Renal cortex interstitium (tissue), 15 donors: ENCODE measurements around the gene C4BPB. TPM values are rescaled to one million over a fixed set of nuclear protein-coding genes. Genes with fewer than 3 reads are reported as not detected.
"Not testable (repeated sequence)": the region's sequence is repeated elsewhere in the genome, so short reads cannot be mapped to it uniquely, and the experiment has no call there.

Experiments used
- DNase-seq, 11 donors: peaks; one replicate each; pipeline ENCODE4 v3.0.0-alpha.2; 2013; ENCODE audit warnings: low read depth in 9 of 11, low spot score in 4 of 11; ENCODE audit errors: extremely low read depth in 1 of 11
- long read RNA-seq, 16 experiments: transcript quantifications; one replicate each; lab custom pipeline, GENCODE V29; 2026
- polyA plus RNA-seq, 3 donors: library from polyadenylated mRNA; unstranded; fragments of 120-200 nt; gene quantifications; one replicate each; pipeline ENCODE4 v1.2.1, GENCODE V29; 2013; ENCODE audit not compliant: insufficient read length in 3 of 3

Gene C4BPB, protein sequence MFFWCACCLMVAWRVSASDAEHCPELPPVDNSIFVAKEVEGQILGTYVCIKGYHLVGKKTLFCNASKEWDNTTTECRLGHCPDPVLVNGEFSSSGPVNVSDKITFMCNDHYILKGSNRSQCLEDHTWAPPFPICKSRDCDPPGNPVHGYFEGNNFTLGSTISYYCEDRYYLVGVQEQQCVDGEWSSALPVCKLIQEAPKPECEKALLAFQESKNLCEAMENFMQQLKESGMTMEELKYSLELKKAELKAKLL
- 1 to 10 TPM in 1 of 3 donors, under 1 TPM in 2; 0.29 to 1.0 (median 0.67) TPM for polyA plus RNA-seq
- long read RNA-seq, donor 1: 0 reads
- long read RNA-seq, donor 2: 0 reads
- long read RNA-seq, donor 3: 0 reads
- long read RNA-seq, donor 4: 0 reads
- long read RNA-seq, donor 5: 0 reads
- long read RNA-seq, donor 6: 0 reads
- long read RNA-seq, donor 7: 0 reads
- long read RNA-seq, donor 8: 0 reads
- long read RNA-seq, donor 9: 0 reads
- long read RNA-seq, donor 10: 0 reads
- long read RNA-seq, donor 11: 0 reads
- long read RNA-seq, donor 12: 0 reads
- long read RNA-seq, donor 13: 0 reads
- long read RNA-seq, donor 14, partial matches to known transcripts: 0 of 1 reads
- long read RNA-seq, donor 14, other reads (novel, unspliced or antisense): 0 of 1 reads
- long read RNA-seq, donor 15: 0 reads
- long read RNA-seq, donor 16, partial matches to known transcripts: 0 of 1 reads
- long read RNA-seq, donor 16, other reads (novel, unspliced or antisense): 0 of 1 reads

DNA sequence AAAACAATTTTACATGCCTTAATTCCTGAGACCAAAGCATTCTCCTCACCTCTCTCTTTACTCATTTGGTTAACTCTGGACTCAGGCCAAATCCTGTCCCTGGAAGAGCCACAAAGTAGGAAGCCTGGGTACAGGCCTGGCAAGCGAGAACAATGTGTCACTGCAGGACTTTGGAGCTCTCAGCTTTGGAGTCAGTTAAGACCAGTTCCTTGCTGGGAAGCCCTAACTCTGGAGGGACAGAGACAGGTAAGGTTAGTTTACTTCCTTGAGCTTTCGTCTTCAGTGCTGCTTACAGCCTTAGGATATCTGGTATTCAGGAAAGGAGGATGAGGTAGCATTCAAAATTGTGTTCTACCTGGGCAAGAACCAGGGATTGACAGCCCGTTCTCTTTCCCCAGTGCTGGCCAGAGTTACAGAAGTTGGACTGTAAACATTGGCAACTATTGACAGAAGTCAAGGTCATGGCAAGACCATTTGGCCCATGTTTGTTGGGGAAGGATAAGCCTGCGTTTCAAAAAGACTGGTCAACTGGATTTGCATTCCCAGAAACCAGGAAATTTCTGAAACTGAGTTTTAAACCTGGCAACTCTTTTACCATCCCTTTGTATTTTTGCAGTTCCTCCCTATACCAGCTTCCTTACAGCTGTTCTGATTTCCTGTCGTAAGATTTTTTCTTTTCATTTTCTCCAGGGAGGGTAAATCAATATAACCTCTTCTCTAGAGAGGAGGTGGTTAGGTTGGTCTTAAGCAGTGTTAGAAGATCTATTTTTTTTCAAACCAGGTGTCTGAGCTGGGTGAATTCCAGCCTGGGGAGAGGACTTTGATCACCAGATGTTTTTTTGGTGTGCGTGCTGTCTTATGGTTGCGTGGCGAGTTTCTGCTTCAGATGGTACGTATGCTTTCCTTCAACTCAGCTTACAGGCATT is at the start of gene C4BPB:
C4BPB (plus strand) TSS at position 160 of the 926 bp plus-strand sequence; CDS start at position 832, 672 bp downstream.
- no peak for DNase-seq

DNA sequence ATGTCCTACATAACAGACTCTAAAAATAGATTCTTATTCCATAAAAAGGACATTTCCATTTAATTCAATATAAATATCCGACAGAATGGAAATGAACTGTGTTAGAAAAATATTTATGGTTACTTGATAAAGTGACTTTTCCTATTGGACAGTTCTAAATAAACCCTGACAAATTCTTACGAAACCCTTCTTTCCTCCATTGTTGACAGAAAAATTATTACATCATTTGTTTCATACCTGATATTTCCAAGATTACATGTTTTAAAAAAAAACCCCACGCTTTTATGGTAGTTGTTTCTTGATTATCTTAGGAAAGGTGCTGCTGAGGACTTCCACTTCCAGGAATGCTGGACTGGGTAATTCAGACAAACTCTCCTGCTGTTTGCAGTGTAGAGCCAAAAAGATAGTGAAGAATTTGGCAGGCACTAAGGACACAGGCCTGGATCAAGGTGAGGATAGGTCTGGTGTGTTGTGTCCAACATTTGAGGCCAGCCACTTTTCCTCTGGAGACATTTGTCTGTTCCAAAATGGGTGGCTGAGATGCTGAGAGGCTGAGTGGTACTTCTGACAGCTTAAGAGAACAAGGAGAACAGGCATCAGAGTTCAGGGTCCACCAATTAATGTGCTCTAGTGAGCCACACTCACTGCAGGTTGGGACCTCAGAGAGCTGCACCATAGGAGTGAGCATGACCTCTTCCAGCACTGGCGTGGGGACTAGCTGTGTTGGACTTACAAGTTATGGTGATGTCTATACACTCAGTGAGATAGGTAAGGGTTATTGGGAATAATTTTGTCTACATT is 49.1 kb upstream of the C4BPB start:
- DNase-seq: no peak

DNA sequence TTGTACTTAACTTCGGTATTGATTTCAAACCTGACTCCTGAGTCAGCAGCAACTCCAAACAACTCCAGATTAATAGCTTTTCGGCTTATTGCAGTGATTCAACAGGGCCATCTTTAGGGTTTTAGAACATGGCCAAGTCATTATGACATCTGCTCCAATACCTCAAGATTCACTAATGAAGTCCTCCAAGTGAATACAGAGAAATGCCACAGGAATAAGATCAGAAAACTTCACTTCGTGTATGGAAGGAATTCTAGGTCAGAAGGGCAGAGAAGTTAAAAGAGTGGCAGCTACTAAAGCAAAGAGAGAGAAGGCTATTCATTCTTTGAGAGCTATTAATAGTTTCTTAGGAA is 48.5 kb upstream of the C4BPB start:
- DNase-seq: no peak

DNA sequence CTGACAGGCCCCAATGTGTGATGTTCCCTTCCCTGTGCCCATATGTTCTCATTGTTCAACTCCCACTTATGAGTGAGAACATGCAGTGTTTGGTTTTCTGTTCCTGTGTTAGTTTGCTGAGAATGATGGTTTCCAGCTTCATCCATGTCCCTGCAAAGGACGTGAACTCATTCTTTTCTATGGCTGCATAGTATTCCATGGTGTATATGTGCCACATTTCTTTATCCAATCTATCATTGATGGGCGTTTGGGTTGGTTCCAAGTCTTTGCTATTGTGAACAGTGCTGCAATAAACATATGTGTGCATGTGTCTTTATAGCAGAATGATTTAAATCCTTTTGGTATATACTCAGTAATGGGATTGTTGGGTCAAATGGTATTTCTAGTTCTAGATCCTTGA is 47.3 kb upstream of the C4BPB start:
- not testable (repeated sequence) for DNase-seq

DNA sequence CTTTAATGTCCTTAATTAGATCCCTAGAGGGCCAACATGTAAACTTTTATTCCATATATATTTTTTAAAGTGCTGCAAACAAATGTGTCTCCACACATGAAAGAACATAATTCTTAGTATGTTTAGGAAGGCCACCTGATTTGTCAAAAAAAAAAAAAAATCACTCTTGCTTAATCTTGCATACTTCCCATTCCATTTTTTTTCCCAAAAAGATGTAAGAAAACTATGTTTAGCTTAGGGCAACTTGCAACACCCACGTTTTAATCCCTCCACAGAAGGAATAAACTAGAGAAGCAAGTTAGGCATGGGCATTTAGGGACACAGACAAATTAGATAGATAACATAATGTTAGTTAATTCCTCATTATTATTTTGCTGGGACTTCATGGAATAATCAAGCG is 43.2 kb upstream of the C4BPB start:
- no peak for DNase-seq

DNA sequence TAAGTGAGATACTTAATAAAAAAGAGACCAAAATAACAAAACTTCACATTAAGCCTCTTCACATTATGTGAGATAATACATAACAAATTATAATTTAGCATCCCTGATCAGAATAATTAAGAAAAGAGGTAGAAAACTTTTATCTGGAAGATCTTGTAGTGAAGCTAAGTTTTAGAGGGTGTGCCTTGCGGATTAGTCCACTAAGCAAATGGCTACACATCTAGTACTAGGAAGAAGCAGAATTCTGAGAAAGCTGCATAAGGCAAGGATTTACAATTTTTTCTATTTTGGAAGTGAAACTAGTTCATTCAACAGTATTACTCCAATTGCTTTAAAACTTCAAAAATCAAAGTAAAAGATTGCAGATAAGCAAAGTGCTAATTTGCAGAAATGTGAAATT is 41.2 kb upstream of the C4BPB start:
- no peak for DNase-seq

DNA sequence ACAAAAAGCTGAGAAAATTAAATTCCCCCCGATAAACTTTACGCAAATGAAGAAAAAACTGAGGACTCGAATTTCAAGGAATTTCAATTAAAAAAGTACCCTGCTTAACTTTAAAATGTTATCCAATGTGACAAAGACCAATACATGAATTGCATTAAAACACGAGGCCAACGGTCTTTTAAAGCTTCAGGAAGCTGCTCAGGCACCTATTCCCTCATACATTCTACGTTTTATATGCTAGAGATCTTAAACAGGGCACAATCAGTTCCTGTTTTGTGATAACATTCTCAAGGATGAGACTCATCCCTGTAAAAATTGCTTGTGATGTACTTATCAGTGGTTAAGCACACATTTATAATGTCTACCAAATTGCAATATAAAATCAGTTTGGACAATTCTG is 40.6 kb upstream of the C4BPB start:
- DNase-seq: no peak

DNA sequence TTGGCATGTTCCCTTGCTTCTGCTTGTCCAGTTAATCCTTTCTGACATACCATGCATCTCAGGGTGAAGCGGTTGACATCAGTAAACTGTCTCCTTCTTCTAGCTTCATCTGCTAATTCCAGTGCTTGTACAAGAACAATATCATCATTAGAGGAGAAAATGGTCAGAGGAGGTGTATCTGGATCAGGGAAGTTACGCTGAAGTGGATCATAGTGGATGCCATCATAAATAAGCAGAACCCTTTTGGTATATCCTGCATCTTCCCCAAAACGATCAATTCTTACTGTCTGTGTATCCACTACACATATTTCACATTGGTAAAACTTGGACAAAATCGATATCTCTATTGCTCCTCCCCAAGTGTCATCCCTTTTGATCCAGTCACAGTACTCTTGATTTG is 39.6 kb upstream of the C4BPB start:
- no peak for DNase-seq

DNA sequence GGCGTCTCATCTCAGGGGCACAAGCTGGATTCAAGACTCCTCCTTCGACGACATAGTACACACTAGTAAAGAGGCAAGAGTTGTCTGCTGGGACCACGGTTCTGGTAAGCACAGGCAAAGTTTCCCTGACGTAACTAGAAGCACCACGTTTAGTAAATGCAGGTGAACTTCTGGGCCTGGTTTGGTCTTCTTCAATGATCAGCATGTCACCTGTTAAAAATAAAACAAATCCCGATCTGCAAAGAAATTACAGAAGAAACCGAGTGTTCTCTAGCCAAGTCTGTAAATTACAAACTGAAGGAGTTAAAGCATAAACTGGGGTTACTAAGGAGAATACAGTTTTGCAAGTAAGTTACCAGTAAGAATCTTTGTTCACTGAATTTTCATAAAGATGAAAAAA is 39.1 kb upstream of the C4BPB start:
- DNase-seq: no peak

DNA sequence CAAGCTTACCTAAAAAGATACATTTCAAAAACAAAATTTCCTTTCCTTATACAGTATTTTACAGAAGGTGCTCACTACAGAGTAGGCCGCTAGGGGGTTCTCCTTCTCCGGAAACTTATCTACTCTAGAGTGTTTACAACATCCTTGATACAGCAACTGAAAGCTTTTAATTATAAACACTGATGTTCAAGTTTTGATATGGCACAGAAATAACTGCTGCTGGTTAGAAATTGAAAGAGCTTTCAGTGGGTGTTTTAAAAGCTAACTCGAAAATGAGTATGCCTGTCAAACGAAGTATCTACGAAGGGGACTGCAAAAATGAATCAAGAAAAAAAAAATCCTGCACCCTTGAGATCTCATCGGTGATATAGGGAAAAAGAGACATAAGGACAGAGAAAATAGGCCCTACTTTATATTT is 38.7 kb upstream of the C4BPB start:
- peak in 2 of 11 donors; percentile 55 to 61 for DNase-seq

DNA sequence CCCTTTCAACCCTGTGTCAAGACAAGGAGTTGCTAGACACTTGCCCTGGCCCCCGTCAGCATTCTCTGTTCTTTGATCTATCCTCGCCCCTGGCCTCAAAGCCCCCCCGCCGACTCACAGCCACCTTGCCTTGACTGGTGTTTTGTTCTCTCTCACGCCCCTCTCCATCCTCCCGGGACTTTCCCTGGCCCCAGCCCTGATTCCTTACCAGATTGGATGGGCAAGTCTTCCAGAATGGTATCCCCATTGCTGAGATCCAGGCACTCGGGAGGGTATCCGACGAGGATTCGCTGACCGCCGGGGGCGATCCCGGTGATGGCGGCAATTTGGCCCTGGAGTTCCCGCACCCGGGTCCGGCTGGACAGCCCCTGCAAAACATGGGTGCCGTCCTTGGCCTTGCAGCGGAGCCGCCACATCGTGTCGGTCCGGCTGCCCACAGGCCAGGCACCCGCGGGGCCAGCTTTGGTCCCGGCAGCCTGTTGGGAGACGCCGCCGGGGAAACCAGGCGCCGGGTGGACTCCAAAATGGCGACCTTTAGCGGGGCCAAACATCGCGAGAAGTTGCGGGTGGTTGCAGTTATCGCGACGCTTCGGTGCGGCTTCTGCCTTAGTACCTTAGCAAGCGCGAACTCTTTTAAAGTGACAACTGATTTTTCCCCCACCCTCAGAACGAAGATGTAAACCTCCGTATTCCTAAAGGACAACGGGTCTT is 38.0 kb upstream of the C4BPB start:
- DNase-seq: peak; percentile 78 to 94 (median 90)

DNA sequence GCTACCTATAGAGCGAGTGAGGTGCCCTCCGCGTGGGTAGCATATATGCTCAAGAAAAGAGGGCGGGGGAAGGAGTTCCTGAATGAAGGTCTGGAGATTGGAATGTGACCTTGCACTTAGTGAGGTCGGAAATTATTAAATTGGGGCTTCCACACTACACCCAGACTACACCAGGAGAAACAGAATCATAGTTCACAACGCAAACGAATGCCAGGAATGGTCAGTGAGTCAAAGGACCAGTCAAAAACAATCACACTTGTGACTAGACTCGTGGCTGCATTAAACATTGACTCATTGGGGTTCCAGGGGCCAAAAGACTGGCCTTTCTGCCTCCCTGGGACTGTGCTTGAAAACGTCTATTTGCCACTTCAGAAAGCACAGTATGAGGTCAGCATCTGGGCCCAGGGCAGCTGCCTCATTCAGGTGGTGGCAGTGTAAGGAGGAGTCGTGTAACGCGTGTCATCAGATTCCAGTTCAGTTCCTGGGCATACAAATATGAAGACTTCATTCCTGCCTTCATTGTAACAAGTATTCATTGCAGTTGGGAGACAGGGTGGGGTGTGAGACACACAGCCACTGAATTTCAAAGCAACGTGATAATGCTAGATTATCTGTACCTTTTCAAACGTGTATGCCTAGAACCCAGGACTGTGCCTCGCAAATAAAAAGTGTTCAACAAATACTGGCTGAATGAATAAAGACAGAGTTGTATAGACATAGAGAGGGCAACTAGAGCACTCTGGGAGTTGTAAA is 37.3 kb upstream of the C4BPB start, which contains the start of gene YOD1:
YOD1 (minus strand) TSS at position 18 of the 753 bp plus-strand sequence. CDS start 178 bp downstream, outside the sequence.
- no peak for DNase-seq

DNA sequence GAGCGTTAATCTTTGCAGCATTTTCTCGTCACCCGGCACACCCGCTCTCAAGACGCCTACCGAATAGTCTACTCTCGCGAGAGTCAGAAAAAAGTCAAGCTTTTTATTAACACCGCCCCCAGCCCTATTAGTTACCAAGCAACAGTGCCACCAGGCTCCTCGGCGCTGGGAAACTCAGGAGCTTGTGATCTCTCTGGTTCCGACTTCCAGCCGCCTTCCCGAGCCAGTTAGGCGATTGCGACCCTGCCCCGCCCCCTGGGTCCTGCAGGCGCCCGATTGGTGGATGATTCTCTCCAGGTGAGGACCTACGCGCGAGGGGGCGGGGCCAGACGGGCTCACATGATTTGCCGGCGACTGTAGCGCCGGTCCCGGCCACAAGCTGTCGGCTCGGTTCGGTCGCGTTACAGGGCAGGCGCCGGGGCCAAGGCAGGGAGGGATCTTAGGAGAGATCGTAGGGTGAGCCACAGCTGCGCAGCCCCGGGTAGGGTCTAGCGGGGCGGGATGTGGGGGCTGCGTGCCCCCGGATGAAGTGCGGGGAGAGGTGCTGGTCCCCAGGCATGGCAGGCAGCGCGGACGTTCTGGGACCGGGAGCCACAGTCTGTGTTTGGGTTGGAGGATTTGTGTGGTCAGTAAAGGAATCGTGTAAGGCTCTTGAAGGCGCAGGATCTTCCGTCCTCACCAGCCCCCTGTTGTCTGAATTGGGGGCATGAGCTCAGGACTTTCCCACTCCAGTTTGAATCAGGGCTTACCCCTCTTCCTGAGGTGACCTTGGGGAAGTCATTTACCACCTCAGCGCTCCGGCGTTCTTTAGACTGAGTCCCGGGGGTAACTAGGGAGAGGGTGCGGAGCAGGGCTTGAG is 35.5 kb upstream of the C4BPB start, which contains the start of gene PFKFB2:
PFKFB2 (plus strand) TSS at position 365 of the 859 bp plus-strand sequence. CDS start 1,443 bp downstream, outside the sequence.
- peak; percentile 87 to 98 (median 94) for DNase-seq

DNA sequence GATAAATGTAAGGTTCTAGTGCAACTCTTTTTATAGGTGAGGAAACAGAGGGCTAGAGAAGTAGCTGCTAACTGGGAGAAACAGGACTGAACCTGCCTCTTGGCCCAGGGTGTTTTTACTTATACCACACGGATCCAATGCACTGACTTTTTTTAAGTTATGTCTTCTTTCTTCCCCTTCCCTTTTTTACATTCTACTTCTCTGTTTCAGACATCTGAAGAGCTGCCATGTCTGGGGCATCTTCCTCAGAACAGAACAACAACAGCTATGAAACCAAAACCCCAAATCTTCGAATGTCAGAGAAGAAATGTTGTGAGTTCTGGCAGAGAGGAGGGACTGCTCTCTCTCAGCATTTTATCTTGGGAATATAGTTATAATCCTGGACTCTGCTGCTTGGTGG is 34.2 kb upstream of the C4BPB start:
- no peak for DNase-seq

DNA sequence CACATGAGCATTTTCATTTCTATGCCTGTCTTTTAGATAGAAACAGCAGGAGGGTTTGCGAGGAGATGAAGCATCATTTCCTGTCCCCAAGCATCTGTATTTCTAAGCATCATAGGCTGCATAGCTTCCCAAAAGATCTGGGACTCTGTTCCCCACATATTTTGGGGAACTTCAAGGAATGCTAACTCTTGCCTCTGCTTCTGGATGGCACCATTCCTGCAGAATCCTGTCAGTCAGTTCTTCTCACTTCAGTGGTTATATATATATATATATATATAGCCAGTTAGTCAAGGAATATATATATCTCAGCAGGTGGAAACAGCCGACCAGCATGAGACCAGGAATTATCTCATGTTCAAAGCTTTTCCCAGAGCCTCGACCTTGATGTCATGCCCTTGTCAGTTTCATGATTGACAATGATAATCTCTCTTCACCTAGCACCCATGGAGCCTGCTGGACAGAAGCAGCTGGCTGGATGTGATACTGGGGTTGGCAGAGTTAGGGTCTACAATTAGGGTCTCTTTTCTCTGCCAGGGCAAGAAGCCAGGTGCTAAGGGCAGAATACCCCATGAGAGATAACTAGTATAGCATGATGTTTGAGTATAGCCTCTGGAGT is 33.2 kb upstream of the C4BPB start:
- no peak for DNase-seq

DNA sequence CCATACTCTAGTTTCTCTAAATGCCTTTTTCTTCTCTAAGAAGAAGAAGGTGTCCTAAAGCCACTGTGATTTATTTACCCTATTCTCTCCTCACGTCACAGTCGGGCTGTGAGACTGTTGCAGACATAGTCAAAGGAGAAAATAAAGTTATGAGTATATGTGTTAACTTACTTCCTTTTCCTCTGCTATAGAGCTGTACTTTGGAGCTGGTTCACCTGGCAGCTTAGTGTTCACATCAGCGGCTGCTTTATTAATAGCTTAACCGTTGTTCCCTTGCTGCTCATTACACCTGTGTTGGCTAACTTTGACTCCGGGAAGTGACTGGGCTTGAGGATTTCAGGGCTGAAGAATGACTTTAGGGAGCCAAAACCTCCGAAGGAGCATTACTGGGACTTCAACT is 32.0 kb upstream of the C4BPB start:
- no peak for DNase-seq
